Ovary (tissue), 3 donors: Measurements from ENCODE around the gene NEUROD6.

Source experiments
- POLR2A ChIP-seq: fragments of 450-650 bp; IDR thresholded peaks from one replicate; pipeline ENCODE4 v1.6.1; 2017; ENCODE audit warnings: antibody characterized with exemption, mild to moderate bottlenecking, moderate library complexity
- TF ChIP-seq, protein P1 (sequence below), 3 donors: fragments of 450-650 bp in 2 of 3; fragments of 200-600 bp in 1 of 3; IDR thresholded peaks; one replicate each; pipeline versions ENCODE4 v1.5.1 to v1.8.0; 2016 to 2022; ENCODE audit warnings: antibody characterized with exemption in 3 of 3, mild to moderate bottlenecking in 1 of 3
- donor health status: DM: no; HTN: no; CAD: no.

GRCh38 chr7:31310321-31310935, 30.1 kb downstream of the NEUROD6 start:
- TF ChIP-seq, protein P1, sequence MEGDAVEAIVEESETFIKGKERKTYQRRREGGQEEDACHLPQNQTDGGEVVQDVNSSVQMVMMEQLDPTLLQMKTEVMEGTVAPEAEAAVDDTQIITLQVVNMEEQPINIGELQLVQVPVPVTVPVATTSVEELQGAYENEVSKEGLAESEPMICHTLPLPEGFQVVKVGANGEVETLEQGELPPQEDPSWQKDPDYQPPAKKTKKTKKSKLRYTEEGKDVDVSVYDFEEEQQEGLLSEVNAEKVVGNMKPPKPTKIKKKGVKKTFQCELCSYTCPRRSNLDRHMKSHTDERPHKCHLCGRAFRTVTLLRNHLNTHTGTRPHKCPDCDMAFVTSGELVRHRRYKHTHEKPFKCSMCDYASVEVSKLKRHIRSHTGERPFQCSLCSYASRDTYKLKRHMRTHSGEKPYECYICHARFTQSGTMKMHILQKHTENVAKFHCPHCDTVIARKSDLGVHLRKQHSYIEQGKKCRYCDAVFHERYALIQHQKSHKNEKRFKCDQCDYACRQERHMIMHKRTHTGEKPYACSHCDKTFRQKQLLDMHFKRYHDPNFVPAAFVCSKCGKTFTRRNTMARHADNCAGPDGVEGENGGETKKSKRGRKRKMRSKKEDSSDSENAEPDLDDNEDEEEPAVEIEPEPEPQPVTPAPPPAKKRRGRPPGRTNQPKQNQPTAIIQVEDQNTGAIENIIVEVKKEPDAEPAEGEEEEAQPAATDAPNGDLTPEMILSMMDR (IDR thresholded peaks at IDR 0.05), result no peak
- no peak for TF ChIP-seq POLR2A
